Heart left ventricle (tissue), 13 donors: Measurements from ENCODE around the gene ACAP3.

ENCODE experiments used
- POLR2A ChIP-seq, 2 donors: fragments of 450-650 bp; IDR thresholded peaks; one replicate each; pipeline ENCODE4 v1.6.1; 2017; ENCODE audit warnings: antibody characterized with exemption in 2 of 2, mild to moderate bottlenecking in 2 of 2, moderate library complexity in 2 of 2
- TF ChIP-seq, protein P1 (sequence below), 12 donors: fragments of 200-600 bp; sonication (generic) in 4 of 12; IDR thresholded peaks; one replicate each; pipeline versions ENCODE4 v1.5.0 to v1.8.0; 2018 to 2022; ENCODE audit warnings: antibody characterized with exemption in 12 of 12, mild to moderate bottlenecking in 5 of 12
- donor health status: ischemic (EF 13 %, LVEDD 7.1; RV severe dilation, severe dysfunction).
- donor health status: DM: no; HTN: yes; CAD: no.
- donor health status: DM: no; HTN: no; CAD: no.
- donor health status: ischemic (EF 25% LVEDD 6.9; RV normal size, moderate dysfunction).
- donor health status: ischemic (EF 25% LVEDD 5.7; RV mildly dilated, moderate dysfunction).
- donor health status: ischemic (EF 35%, LVEDD 5.7; RV mildly dilated, moderate dysfunction).
- donor health status: nonischemic (EF 11% LVEDD 7.7; RV severe dilation, severe dysfunction).
- donor health status: DM: yes; HTN: yes; CAD: no.
- donor health status: PGD.
- donor health status: ischemic (EF 29% LVEDD 5.4; RV normal size, mild dysfunction).
- donor health status: nonischemic (EF 23%, LVEDD 6.1; RV moderate dilation, normal function).

GRCh38 chr1:1281533-1282321, 26.0 kb downstream of the ACAP3 start:
- TF ChIP-seq POLR2A (IDR thresholded peaks at IDR 0.05), result no peak
- TF ChIP-seq, protein P1, sequence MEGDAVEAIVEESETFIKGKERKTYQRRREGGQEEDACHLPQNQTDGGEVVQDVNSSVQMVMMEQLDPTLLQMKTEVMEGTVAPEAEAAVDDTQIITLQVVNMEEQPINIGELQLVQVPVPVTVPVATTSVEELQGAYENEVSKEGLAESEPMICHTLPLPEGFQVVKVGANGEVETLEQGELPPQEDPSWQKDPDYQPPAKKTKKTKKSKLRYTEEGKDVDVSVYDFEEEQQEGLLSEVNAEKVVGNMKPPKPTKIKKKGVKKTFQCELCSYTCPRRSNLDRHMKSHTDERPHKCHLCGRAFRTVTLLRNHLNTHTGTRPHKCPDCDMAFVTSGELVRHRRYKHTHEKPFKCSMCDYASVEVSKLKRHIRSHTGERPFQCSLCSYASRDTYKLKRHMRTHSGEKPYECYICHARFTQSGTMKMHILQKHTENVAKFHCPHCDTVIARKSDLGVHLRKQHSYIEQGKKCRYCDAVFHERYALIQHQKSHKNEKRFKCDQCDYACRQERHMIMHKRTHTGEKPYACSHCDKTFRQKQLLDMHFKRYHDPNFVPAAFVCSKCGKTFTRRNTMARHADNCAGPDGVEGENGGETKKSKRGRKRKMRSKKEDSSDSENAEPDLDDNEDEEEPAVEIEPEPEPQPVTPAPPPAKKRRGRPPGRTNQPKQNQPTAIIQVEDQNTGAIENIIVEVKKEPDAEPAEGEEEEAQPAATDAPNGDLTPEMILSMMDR (IDR thresholded peaks at IDR 0.05), result no peak
